Dedifferentiated amniotic fluid mesenchymal stem cell (primary cell): ENCODE data around the gene GPR137C.
"Not testable (repeated sequence)": the region's sequence is repeated elsewhere in the genome, so short reads cannot be mapped to it uniquely, and the experiment has no call there.

Experiments used
- DNase-seq: peaks from one replicate; pipeline ENCODE4 v3.0.0-alpha.2; 2016; ENCODE audit errors: extremely low spot score

Gene GPR137C

DNA sequence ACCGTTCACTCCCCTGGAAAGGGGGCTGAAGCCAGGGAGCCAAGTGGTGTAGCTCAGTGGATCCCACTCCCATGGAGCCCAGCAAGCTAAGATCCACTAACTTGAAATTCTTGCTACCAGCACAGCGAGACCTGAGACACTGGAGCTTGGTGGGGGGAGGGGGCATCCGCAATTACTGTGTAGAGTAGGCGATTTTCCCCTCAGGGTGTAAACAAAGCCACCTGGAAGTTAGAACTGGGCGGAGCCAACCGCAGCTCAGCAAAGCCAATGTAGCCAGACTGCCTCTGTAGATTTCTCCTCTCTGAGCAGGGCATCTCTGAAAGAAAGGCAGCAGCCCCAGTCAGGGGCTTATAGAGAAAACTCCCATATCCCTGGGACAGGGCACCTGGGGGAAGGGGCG is 15.8 kb downstream of the GPR137C start:
- DNase-seq, result not testable (repeated sequence)

DNA sequence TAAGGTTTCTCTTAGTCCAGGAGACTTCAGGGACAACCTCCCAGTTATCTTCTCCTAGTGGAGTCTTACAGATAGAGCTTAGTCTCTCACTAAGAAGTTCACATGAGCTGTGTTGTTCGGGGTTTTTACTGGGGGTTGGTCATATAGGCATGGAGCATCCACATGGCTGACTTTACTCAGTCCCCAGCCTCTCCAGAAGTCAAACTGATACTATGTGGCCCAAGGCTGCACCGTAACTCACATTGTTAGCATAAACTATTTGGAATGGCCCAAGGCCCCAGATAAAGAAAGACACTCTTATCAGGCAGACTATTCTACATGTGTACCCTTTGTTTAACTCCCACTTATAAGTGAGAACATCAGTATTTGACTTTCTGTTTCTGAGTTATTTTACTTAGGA is 23.2 kb downstream of the GPR137C start:
- DNase-seq, result no peak

DNA sequence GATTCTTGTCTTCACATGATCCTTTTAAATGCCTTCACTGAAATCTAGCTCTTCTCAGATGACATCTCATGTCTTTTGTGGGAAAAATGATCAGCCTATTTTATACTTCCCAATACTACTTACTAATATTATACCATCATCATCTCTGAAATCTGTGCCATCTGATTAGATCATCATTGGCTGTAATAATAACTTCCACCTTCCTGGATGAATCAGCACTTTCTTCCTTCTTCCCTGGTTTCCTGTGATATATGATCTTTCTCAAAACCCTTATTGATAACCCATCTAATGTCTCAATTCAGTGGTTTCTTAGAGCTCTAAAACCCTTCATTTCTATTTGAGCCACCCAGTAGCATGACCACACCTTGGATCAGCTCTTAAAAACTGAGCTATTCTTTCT is 30.9 kb downstream of the GPR137C start:
- DNase-seq, result no peak

DNA sequence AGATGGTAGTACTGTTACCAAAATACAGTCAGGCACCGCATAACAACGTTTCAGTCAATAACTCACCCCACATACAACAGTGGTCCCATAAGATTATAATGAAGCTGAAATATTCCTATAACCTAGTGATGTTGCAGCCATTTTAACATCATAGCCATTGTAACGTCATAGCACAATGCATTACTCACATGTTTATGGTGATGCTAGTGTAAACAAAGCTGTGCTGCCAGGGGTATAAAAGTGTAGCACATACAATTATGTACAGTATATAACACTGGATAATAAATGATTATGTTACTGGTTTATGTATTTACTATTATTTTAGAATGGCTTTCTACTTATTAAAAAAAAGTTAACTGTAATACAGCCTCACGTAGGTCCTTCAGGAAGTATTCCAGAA is 37.0 kb downstream of the GPR137C start:
- DNase-seq, result no peak

DNA sequence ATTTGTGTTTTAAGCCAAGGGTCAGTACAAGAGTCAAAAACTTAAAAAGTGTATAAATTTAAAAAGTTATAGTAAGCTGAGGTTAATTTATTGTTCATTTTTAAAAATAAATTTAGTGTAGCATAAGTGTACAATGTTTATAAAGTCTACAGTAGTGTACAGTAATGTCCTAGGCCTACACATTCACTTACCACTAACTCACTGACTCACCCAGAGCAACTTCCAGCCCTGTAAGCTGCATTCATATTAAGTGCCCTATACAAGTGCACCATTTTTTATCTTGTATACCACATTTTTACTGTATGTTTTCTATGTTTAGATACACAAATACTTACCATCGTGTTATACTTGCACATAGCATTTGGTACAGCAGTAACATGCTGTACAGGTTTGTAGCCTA is 37.7 kb downstream of the GPR137C start:
- DNase-seq, result no peak

DNA sequence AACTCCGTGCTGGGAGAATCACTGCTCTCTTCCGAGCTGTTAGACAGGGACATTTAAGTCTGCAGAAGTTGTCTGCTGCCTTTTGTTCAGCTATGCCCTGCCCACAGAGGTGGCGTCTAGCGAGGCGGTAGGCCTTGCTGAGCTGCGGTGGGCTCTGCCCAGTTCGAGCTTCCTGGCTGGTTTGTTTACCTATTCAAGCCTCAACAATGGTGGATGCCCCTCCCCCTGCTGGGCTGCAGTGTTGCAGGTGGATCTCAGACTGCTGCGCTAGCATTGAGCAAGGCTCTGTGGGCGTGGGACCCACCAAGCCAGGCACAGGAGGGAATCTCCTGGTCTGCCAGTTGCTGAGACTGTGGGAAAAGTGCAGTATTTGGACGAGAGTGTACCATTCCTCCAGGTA is 43.7 kb downstream of the GPR137C start:
- no peak for DNase-seq

DNA sequence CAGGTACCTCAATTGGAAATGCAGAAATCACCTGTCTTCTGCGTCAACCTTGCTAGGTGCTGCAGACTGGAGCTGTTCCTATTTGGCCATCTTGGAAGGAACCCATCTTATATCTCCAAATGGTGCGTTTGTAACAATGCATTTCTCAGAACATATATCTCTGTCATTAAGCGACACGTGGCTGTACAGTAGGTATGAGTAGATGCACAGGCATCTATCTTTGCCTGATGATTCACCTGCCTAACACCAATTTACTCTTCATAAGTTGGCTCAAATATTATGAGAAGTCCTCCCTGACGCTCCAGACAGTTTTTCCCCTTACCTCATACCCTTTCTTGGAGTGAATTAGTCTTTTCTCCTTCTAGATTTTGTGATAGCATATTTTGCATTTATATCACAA is 44.2 kb downstream of the GPR137C start:
- no peak for DNase-seq

DNA sequence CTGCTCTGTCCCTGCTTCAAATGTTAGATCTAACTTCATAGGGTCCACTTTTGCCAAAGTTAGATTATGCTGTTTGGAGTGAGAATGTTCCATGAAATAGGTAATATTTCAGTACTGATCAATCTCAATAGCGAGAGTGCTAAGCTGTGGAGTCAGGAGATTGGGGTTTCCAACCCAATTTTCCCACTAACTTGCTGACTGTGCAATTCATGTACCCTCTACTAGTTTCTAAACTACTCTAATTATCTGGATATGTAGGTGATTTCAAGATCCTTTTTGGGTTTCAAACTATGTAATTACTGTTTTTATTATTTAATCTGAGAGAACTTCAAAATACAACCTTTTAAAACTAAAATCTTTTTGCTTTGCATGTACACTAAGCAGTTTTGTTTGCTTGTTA is 45.9 kb downstream of the GPR137C start:
- no peak for DNase-seq

DNA sequence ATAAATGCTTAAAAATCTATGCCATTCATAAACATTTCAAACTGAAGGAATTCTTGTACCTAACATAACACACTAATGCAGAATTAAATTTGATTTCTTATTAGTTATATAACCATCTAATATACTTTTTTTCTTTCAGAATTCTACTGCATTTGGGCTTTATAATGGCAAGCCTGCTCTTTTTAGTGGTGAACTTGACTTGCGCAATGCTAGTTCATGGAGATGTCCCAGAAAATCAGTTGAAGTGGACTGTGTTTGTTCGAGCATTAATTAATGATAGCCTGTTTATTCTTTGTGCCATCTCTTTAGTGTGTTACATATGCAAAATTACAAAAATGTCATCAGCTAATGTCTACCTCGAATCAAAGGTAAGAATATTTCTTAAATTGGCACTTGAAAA is 47.3 kb downstream of the GPR137C start:
- no peak for DNase-seq

DNA sequence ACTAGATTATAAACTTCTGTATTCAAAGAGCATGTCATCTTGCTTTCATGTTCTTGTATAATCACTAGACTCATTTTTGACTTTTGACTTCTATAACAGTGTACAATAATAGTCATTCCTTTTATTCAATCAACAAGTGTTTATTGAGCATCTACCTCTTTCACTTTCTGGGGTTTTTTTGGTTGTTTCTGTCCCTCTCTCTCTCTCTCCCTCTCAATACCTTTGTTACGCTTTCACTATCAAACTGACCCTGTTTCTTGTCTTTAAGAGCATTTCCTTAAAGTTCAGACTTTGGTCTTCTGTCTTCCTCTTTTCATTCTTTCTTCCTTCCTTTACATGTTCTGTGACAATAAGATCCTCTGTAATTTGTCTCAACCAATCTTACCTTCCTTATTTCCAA is 49.5 kb downstream of the GPR137C start:
- no peak for DNase-seq

DNA sequence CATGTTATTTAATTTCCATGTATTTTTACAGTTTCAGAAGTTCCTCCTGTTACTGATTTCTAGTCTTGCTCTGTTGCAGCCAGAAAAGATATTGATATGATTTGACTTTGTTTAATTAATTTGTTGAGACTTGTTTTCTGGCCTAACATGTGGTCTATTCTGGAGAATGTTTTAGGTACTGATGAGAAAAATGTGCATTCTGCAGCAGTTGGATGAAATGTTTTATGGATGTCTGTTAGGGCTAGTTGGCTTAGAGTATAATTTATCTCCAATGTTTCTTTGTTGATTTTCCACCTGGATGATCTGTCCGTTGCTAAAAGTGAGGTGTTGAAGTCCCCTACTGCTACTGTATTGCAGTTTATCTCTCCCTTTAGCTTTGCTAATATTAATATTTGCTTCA is 54.4 kb downstream of the GPR137C start:
- DNase-seq, result no peak

DNA sequence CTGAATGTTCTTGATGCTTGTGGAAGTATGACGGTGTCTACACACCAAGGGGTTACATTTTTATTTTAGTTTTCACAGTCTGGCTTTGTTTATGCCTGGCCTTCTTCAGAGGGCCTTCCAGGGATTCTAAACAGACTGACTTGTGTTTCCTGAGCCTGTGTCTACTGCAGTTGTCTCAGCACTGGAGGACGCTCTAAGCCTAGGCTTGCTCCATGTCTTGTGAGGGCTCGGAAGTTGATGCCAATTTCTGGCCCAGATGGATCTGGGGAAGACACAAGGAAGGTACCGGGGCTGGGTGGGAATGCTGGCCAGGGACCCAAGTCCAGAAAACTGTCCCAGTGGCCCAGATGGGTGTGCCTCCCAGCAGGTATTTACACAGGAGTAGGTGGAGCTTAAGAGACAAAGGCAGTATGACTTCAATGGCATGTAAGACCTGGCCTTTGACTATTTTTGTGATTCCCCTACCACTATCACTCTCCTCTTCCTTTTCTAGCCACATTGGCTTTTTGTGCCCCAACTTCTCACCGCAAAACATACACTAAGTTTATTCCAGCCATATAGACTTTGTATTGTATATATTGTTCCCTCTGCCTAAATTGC is 56.9 kb downstream of the GPR137C start:
- DNase-seq, result no peak

DNA sequence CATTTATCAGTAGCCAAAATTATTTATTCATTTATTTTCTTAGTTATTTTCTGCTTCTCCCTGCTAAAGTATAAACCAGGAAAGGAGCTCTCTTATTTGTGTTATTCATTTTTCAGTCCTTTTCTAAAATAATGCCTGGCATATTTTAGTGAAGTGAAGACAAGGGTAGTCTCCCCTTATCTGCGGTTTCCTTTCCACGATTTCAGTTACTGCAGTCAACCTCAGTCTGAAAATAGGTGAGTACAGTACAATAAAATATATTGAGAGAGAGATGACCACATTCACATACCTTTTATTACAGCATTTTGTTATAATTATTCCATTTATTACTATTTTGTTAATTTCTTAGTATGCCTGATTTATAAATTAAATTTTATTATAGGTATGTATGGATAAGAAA is 57.6 kb downstream of the GPR137C start:
- no peak for DNase-seq

DNA sequence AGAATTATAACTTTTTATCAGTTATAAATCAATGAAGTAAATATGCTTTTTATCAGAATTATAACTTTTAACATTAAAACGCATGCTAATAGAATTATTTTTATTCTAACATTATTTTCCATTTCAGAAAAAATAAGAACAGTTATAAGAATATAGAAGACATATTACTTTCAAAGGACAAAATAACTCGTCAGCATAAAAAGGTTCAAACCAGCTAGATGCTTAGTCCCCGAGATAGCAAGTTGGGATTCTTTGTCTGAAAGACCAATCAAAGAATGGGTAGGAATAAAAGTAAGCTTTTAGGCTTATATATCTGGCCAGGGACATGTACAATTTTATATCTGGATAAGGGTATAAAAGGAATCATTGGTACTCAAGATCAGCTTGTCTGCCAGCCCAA is 66.0 kb downstream of the GPR137C start:
- no peak for DNase-seq

DNA sequence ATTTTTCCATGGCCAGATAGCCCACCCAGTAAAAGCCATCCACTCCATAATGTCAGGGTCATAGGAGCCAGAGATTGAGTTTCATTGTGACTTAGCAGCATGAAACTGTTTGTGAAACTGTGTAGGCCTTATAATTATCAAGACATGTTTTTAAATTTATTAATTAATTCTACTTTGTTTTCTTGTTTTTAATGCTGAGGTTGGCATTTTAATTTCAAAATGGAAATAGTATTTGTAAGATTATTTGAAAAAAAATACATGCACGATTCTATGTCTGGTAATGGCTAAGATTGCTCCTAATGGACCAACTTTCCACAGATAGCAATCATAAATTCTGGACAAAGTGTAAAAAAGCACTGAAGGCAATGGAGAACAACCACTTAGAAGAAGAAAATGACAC is 67.1 kb downstream of the GPR137C start:
- no peak for DNase-seq

DNA sequence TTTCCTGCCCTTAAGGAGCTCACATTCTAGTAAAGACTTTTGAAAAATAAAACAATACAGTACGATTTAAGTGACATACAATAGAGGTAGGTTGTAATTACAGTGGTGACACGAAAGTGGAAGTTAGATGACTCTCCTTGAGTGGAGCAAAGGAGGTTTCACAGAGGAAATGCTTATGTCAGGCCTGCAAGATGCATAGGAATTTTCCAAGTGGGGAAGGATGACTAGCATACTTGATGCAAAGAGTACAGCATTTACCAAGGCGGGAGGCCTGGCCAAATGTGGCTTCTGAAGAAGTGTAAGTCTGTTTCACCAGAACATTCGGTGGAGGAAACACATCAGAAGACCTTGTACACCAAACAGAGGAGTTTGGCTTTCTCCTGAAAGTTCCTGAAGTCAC is 87.5 kb downstream of the GPR137C start:
- no peak for DNase-seq

DNA sequence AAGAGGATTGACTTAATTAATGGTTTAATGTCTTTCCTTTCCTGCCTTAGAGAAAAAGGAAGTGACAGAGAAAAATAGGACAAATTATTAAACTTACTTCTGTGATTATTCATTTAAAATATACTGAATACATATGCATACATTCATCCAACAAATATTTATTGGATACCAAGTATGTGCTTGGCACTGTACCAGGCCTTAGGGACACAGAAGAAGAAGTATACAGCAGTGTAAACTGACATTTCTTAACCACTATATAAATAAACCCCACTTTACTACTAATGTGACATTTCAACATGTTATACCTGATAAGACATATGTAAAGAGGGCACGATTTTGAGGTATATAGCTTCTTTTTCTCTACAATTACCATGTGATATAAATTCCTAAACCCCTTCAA is 89.1 kb downstream of the GPR137C start:
- DNase-seq, result no peak

DNA sequence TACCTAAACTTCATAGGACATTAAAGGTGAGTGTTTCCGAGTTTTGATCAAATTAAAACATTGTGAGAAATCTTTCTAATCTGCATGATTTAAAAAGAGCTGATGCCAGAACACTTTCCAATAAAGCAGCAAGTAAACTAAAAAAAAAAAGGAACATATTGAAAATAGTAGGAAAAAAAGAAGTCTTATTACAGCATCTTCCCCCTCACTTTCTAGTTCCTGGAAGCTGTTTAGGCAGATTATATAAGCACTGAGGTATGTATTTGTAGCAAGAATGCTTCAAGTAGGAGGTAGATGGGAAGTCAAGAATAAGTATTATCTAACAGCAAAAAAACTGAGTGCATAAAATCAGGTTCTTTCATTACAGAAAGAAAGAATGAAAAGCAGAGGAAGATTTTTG is 96.9 kb downstream of the GPR137C start:
- no peak for DNase-seq

DNA sequence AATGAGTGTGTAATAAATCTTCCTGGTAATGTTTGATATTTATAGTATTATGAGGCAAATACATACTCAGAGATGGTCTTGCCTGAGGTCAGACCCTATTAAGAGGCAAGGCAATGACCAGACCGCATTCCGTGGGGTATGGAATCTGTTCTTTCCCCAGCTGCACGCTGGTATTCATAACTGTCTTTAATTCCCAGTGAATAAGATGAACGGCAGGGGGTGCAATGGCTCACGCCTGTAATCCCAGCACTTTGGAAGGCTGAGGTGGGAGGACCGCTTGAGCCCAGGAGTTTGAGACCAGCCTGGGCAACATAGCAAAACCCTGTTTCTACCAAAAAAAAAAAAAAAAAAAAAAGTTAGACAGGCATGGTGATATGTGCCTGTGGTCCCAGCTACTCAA is 98.1 kb downstream of the GPR137C start:
- no peak for DNase-seq

DNA sequence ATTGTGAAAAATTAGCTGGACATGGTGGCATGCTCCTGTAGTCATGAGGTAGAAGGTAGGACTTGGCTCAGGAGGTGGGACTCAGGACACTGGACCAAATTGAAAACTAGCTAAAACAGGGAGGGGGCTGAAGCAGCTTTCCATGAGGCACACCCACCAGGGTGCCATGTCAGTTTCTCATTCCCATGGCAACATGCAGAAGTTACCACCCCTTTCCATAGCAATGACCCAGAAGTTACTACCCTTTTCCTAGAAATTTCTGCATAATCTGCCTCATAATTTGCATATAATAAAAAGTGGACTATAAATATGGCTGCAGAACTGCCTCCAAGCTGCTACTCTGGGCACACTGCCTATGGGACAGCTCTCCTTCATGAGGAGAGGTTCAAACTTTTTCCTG is 104.3 kb downstream of the GPR137C start:
- DNase-seq, result no peak

DNA sequence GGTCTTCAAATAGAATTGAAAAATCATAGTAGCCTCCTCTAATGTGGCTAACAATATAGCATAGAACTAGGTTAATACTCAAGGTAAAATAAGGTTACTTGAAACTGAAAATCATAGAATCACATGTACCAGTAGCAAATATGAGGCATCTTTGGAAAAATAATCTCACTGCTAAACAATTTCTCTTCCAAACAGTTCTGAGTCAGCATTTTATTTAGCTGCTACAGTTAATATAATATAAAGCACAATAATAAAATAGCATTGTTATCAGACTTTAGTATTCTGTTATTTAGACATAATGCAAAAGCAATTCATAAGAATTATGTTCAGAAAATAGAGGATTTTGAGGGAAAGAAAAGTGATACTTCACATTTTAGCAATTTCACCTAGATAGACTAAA is 107.7 kb downstream of the GPR137C start:
- DNase-seq, result no peak

DNA sequence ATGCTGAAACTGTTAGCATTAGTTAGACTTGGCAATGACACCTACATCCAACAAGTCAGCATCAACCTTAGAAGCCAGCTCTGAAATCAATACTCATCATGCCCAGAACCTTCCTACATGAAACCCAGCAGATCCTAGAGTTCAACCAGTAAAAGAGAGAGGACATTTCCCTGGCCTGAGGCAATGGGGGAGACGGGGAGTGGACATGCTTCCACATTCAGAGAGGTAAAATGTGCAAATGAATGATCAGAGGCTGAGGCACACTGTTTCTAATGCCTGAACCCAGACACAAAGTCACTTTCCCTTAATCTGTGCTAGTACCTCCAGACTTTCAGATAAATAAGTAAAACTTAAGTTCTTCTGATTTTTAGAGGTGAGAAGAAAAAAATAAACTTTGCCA is 108.2 kb downstream of the GPR137C start:
- no peak for DNase-seq

DNA sequence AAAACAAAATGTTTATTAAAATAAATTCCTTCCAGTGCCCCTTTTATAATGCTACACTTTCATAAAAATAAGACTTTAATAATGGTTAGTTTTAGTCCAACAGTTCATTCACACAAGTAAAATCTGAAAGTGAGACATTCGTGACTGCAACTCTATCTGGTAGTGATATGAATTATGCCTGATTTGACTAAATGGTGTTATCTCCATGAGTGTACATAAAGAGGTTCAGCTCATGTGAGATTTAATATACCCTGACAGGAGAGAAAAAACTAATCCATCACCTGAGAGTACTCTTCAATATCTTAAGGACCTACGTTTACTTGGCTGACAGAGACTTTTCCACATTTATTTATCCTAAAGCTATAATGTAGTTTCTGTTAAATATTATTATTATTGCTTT is 108.7 kb downstream of the GPR137C start:
- DNase-seq, result no peak

DNA sequence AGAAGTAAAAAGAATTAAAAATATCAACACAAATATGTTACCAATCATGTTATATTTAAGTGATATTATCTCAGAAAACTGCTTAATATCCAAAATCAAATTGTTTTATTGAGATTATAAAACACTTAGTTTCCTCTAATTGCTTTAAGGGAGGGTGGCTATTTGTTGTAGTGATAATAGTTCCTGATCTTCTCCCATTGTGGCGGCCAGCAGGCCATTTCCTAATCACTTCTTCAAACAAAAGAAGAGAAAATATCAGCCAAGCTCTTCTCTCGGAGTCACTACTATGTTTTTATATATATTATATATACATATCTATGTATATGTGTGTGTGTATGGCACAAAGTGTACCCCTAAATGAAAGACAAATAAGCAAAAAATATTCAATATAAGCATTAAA is 111.2 kb downstream of the GPR137C start:
- DNase-seq, result no peak

DNA sequence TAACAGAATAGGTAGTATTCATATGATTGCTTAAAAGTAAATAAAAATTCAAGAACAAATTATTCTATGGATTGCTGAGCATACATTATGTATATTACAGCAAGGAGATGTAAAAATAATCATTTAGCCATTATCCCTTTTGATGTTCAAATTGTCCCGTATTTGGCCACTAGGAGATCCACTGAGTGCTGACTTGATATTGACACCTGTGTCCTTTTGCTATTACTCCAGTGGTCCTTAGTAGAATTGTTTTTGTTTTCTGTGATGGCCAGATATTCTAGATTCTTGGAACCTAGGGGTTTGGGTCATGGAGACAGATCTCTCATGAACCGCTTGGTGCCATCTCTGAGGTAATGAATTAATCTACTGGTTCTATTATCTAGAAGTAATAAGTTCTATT is 126.0 kb downstream of the GPR137C start:
- no peak for DNase-seq
